ENCODE measurements around the gene RPA1. TPM values are rescaled to one million over a fixed set of nuclear protein-coding genes. Genes with fewer than 3 reads are reported as not detected.

The RPA1 gene
- total and polyA plus RNA-seq, 2 of the 4 experiments (the other 2 are of a cell fraction) = 38.4 to 48.2 TPM

- Histone ChIP-seq H3K36me3 (ENCODE audit: control insufficient read depth, insufficient read depth, low read length) (no peaks in the 10 kb centered on the region), H4K5ac (ENCODE audit: low read depth, low read length) (no peak overlapping the region), H2BK20ac (ENCODE audit: low read depth, low read length) (no peak overlapping the region), H3K18ac (ENCODE audit: low read depth, low read length) (no peak overlapping the region), H2AK5ac (ENCODE audit: low read depth, low read length) (no peak overlapping the region), H2BK5ac (ENCODE audit: low read depth, low read length, poor library complexity, severe bottlenecking) (no peak overlapping the region), H2BK15ac (ENCODE audit: low read depth, low read length) (no peak overlapping the region), H3K23ac (ENCODE audit: low read depth, low read length) (no peak overlapping the region), H3K79me1 (ENCODE audit: low read depth in 1 of 2, low read length in 2 of 2) (no peaks in the 10 kb centered on the region), H4K20me1 (ENCODE audit: insufficient read depth, low read length) (no peaks in the 10 kb centered on the region), H3K9me1 (ENCODE audit: insufficient read depth, low read length) (no peaks in the 10 kb centered on the region), H3K56ac (ENCODE audit: extremely low read depth, insufficient read depth, low read length) (no peak overlapping the region), H3K14ac (replicated peaks; ENCODE audit: low read depth, low read length) (no peak overlapping the region), H3K9ac (ENCODE audit: low read depth, low read length) (no peak overlapping the region), H3K4me2 (ENCODE audit: low read depth, low read length) (no peak overlapping the region), H2AFZ (replicated peaks; ENCODE audit: low read length, poor library complexity) (no peak overlapping the region), H3K4ac (ENCODE audit: low read depth, low read length) (no peak overlapping the region), H4K91ac (ENCODE audit: insufficient read depth, low read depth, low read length) (no peak overlapping the region), H3K4me1 (ENCODE audit: control insufficient read depth, insufficient read depth, low read length) (peaks cover under 1% of the 10 kb centered on the region; the same call in 1 of the 2 replicates), H4K8ac (ENCODE audit: low read depth in 2 of 2, low read length in 2 of 2) (no peak overlapping the region), H3K27ac (ENCODE audit: insufficient read depth, low read length) (no peak overlapping the region), H2AK9ac (replicated peaks; ENCODE audit: low read depth, low read length, poor library complexity) (no peak overlapping the region), H3K27me3 (ENCODE audit: control insufficient read depth, insufficient read depth, low read length) (peaks cover 27% of the 10 kb centered on the region), H2BK120ac (ENCODE audit: low read depth, low read length) (no peak overlapping the region), H3K9me3 (ENCODE audit: control insufficient read depth, insufficient read depth, low read length) (no peaks in the 10 kb centered on the region), H3K4me3 (ENCODE audit: insufficient read depth, low read depth, low read length) (no peak overlapping the region)
- TF ChIP-seq ELK1 (IDR thresholded peaks at IDR 0.05; ENCODE audit: borderline replicate concordance, low read depth, low read length) = no peak
- no peak for TF ChIP-seq BHLHE40 (IDR thresholded peaks at IDR 0.05; ENCODE audit: low read depth, low read length)
- no peak for TF ChIP-seq MAZ (IDR thresholded peaks at IDR 0.05; ENCODE audit: borderline replicate concordance, low read depth, low read length)
- TF ChIP-seq SMC3 (IDR thresholded peaks at IDR 0.05; ENCODE audit: low read depth, low read length) = no peak
- no peak for TF ChIP-seq POLR2A (IDR thresholded peaks at IDR 0.05; ENCODE audit: low read depth, low read length)
- TF ChIP-seq MXI1 (IDR thresholded peaks at IDR 0.05; ENCODE audit: borderline replicate concordance, low read depth, low read length) = no peak
- no peak for TF ChIP-seq RAD21 (IDR thresholded peaks at IDR 0.05; ENCODE audit: low read length)
- TF ChIP-seq CHD1 (IDR thresholded peaks at IDR 0.05; ENCODE audit: low read depth, low read length) = no peak
- no peak for TF ChIP-seq FOS (IDR thresholded peaks at IDR 0.05; ENCODE audit: low read depth, low read length)
- TF ChIP-seq NFE2L2 (IDR thresholded peaks at IDR 0.05; ENCODE audit: low read depth, low read length) = no peak
- CTCF ChIA-PET = no interaction called here
- intact Hi-C loops (cut with micrococcal nuclease) (no loop called here), dilution Hi-C loops (cut with HindIII; ENCODE audit: low sequenced_read_pairs, unreplicated experiment) (no loop called here), in situ Hi-C loops (cut with MboI; ENCODE audit: low sequenced_read_pairs) (no loop called here)
- DNase-seq (no peak), ATAC-seq (ENCODE audit: low read depth) (no peak)
- POLR2A ChIA-PET (ENCODE audit: unreplicated experiment) = no interaction called here
- BruUV-seq (replicated peaks) = no TSS peak
- WGBS, 2 experiments (ENCODE audit: extremely low coverage in 2 of 2, insufficient read length in 1 of 2) = 59% methylated on average over 11 of the region's 17 CpGs; no CpG with 5 or more reads in 1 of the 2 experiments
Observed at GRCh38 chr17:1934901-1935300, 105.1 kb downstream of the RPA1 start.

All from IMR-90 (cell line).